Colonic mucosa (tissue), 4 donors: ENCODE results near the gene EPHB1. TPM values are rescaled to one million over a fixed set of nuclear protein-coding genes. Genes with fewer than 3 reads are reported as not detected.

Experiments
- DNase-seq: peaks from one replicate; pipeline ENCODE4 v3.0.0-alpha.2; 2020
- H3K27ac ChIP-seq: fragments of 200-600 bp; one replicate; pipeline ENCODE4 v1.8.0; 2021
- H3K27me3 ChIP-seq: fragments of 200-600 bp; one replicate; pipeline ENCODE4 v1.8.0; 2021
- H3K36me3 ChIP-seq: fragments of 200-600 bp; one replicate; pipeline ENCODE4 v1.8.0; 2021
- H3K4me1 ChIP-seq: fragments of 200-600 bp; one replicate; pipeline ENCODE4 v1.8.0; 2021; ENCODE audit warnings: mild to moderate bottlenecking
- H3K4me3 ChIP-seq: fragments of 200-600 bp; one replicate; pipeline ENCODE4 v1.8.0; 2021
- H3K9ac ChIP-seq, 2 donors: one replicate each; pipeline ENCODE4 v1.7.0; 2013; ENCODE audit warnings: control low read depth in 2 of 2, low read depth in 2 of 2, low read length in 2 of 2
- H3K9me3 ChIP-seq: fragments of 200-600 bp; one replicate; pipeline ENCODE4 v1.8.0; 2021
- CTCF ChIP-seq: fragments of 200-600 bp; IDR thresholded peaks from one replicate; pipeline ENCODE4 v1.8.0; 2022; ENCODE audit warnings: antibody characterized with exemption, mild to moderate bottlenecking
- intact Hi-C: fragments of 100-400 bp; cut with DNase I; formaldehyde crosslinking; loops from one replicate; pipeline ENCODE4 v1.14.1; 2022
- total RNA-seq, 2 donors: library from RNA; stranded (reverse); fragmentation: NEBNext Ultra II Directional in 1 of 2; extraction: Animal tissue kit (Norgen Biotek cat#: 25700) in 1 of 2; gene quantifications; one replicate each; pipeline ENCODE4 v1.2.1, GENCODE V29; 2021
- donor health status: healthy.
- donor health status: DM: no; HTN: no; CAD: no.
- donor health status: DM: no; HTN: no; CAD: no.

EPHB1 gene
- total RNA-seq, 2 donors from 2014 or later, result 0.40 to 0.74 TPM

GRCh38 chr3:135089451-135089850 lies 294.4 kb downstream of the EPHB1 start:
- no peak overlapping the region for H3K4me3 ChIP-seq
- DNase-seq, result no peak
- no peaks in the 10 kb centered on the region for H3K4me1 ChIP-seq
- intact Hi-C loops, result no loop called here
- no peak overlapping the region for H3K27ac ChIP-seq
- no peaks in the 10 kb centered on the region for H3K9me3 ChIP-seq
- TF ChIP-seq CTCF, result no peak
- no peaks in the 10 kb centered on the region for H3K27me3 ChIP-seq
- H3K9ac ChIP-seq, result no peak overlapping the region
- no peaks in the 10 kb centered on the region for H3K36me3 ChIP-seq

- Histone ChIP-seq H3K27me3 (no peaks in the 10 kb centered on the region), H3K4me3 (no peak overlapping the region), H3K9me3 (no peaks in the 10 kb centered on the region), H3K9ac (no peak overlapping the region), H3K4me1 (no peaks in the 10 kb centered on the region), H3K36me3 (no peaks in the 10 kb centered on the region), H3K27ac (no peak overlapping the region)
- intact Hi-C loops, result no loop called here
- DNase-seq, result no peak
- TF ChIP-seq CTCF, result no peak
These were observed 295.1 kb downstream of the EPHB1 start for GRCh38 chr3:135090020-135090717.

GRCh38 chr3:135091946-135092345 lies 296.9 kb downstream of the EPHB1 start:
- Histone ChIP-seq H3K9ac (no peak overlapping the region), H3K4me3 (no peak overlapping the region), H3K4me1 (no peaks in the 10 kb centered on the region), H3K36me3 (no peaks in the 10 kb centered on the region), H3K27ac (no peak overlapping the region), H3K9me3 (no peaks in the 10 kb centered on the region), H3K27me3 (no peaks in the 10 kb centered on the region)
- no peak for DNase-seq
- intact Hi-C loops, result no loop called here
- TF ChIP-seq CTCF, result no peak

- no peaks in the 10 kb centered on the region for H3K27me3 ChIP-seq
- H3K27ac ChIP-seq, result no peak overlapping the region
- DNase-seq, result no peak
- H3K9ac ChIP-seq, result no peak overlapping the region
- H3K4me3 ChIP-seq, result no peak overlapping the region
- no peaks in the 10 kb centered on the region for H3K36me3 ChIP-seq
- no peaks in the 10 kb centered on the region for H3K4me1 ChIP-seq
- H3K9me3 ChIP-seq, result no peaks in the 10 kb centered on the region
- no peak for TF ChIP-seq CTCF
- intact Hi-C loops, result no loop called here
These were observed 298.1 kb downstream of the EPHB1 start for GRCh38 chr3:135093121-135093520.

GRCh38 chr3:135097276-135097946 lies 302.4 kb downstream of the EPHB1 start:
- Histone ChIP-seq H3K9ac (no peak overlapping the region), H3K9me3 (no peaks in the 10 kb centered on the region), H3K27me3 (no peaks in the 10 kb centered on the region), H3K36me3 (no peaks in the 10 kb centered on the region), H3K4me3 (no peak overlapping the region), H3K27ac (no peak overlapping the region), H3K4me1 (no peaks in the 10 kb centered on the region)
- DNase-seq, result no peak
- intact Hi-C loops, result no loop called here
- no peak for TF ChIP-seq CTCF
